A673 (cell line): ENCODE results near the gene UBE2L5.

Experiments
- CTCF ChIP-seq: fragments of 300-800, 200-600 bp; sonication (generic); conservative IDR thresholded peaks from 2 replicates; pipeline ENCODE4 v1.5.1; 2017; ENCODE audit warnings: low read depth, mild to moderate bottlenecking, antibody characterized with exemption, low read length, moderate library complexity, mixed read lengths
- EZH2 ChIP-seq: fragments of 200-600 bp; sonication (generic); IDR thresholded peaks from 2 replicates; pipeline ENCODE4 v1.6.1; 2017; ENCODE audit warnings: borderline replicate concordance, low read depth, mild to moderate bottlenecking, mixed read lengths, antibody characterized with exemption, low read length; ENCODE audit not compliant: poor library complexity, severe bottlenecking

- no peak for TF ChIP-seq CTCF
- TF ChIP-seq EZH2, result no peak
Observed at GRCh38 chr13:30392681-30393045, 29.6 kb upstream of the UBE2L5 start.
